OCI-LY3 (cell line): ENCODE data around the gene DERA.

Experiments used
- H2AFZ ChIP-seq: fragments of 200-600, 300-600 bp; shearing (Covaris generic); 2 replicates; pipeline ENCODE4 v1.6.0; 2014; ENCODE audit warnings: antibody characterized with exemption, low read depth, low read length
- H3K27ac ChIP-seq: fragments of 200-600, 300-600 bp; sonication (generic); 2 replicates; pipeline ENCODE4 v1.5.1; 2014; ENCODE audit warnings: mild to moderate bottlenecking, low read length, moderate library complexity, mixed read lengths
- H3K27me3 ChIP-seq: fragments of 200-600, 300-600 bp; sonication (generic); 2 replicates; pipeline ENCODE4 v1.6.1; 2014; ENCODE audit warnings: low read depth, low read length, mixed read lengths
- H3K36me3 ChIP-seq: fragments of 200-600, 300-600 bp; sonication (generic); replicated peaks from 2 replicates; pipeline ENCODE3; 2014; ENCODE audit warnings: low read depth, low read length, mixed read lengths
- H3K4me1 ChIP-seq: fragments of 300-600, 200-600 bp; sonication (generic); 2 replicates; pipeline ENCODE4 v1.6.1; 2014; ENCODE audit warnings: low read length, mixed read lengths
- H3K4me2 ChIP-seq: fragments of 200-600, 300-600 bp; sonication (generic); 2 replicates; pipeline ENCODE4 v1.6.1; 2014; ENCODE audit warnings: low read length, mixed read lengths
- H3K4me3 ChIP-seq: fragments of 300-600, 200-600 bp; sonication (generic); 2 replicates; pipeline ENCODE4 v1.5.1; 2014; ENCODE audit warnings: antibody characterized with exemption, mild to moderate bottlenecking, low read length, moderate library complexity
- H3K79me2 ChIP-seq: fragments of 300-600, 200-600 bp; shearing (Covaris generic); 2 replicates; pipeline ENCODE4 v1.6.1; 2014; ENCODE audit warnings: mild to moderate bottlenecking, low read length, mixed read lengths
- H3K9ac ChIP-seq: fragments of 300-600, 200-600 bp; shearing (Covaris generic); 2 replicates; pipeline ENCODE4 v1.6.0; 2014; ENCODE audit warnings: mild to moderate bottlenecking, low read length, moderate library complexity
- H3K9me3 ChIP-seq: fragments of 200-600, 300-600 bp; shearing (Covaris generic); 2 replicates; pipeline ENCODE4 v1.6.1; 2014; ENCODE audit warnings: low read length, mixed read lengths; ENCODE audit not compliant: insufficient read depth
- H4K20me1 ChIP-seq: fragments of 200-600, 300-600 bp; sonication (generic); 2 replicates; pipeline ENCODE4 v1.6.1; 2016; ENCODE audit warnings: low read length, mixed read lengths; ENCODE audit not compliant: insufficient read depth
- CTCF ChIP-seq: fragments of 200-600, 300-600 bp; sonication (generic); IDR thresholded peaks from 2 replicates; pipeline ENCODE4 v1.5.1; 2014; ENCODE audit warnings: antibody characterized with exemption, low read length, low read depth
- EZH2phosphoT487 ChIP-seq: fragments of 200-600 bp; shearing (Covaris generic); IDR thresholded peaks from 2 replicates; pipeline ENCODE4 v1.6.1; 2018; ENCODE audit warnings: antibody characterized with exemption, mixed run types, low read depth

Gene DERA

GRCh38 chr12:16063726-16064125, 152.6 kb downstream of the DERA start:
- H3K9ac ChIP-seq = no peak overlapping the region
- TF ChIP-seq EZH2phosphoT487 (no peak), CTCF (no peak)

GRCh38 chr12:16070113-16070512, 159.0 kb downstream of the DERA start:
- H3K27me3 ChIP-seq = peaks cover 4% of the 10 kb centered on the region; the same call in 1 of the 2 replicates
- H3K79me2 ChIP-seq = no peaks in the 10 kb centered on the region
- H3K36me3 ChIP-seq = no peaks in the 10 kb centered on the region
- H3K27ac ChIP-seq = no peak overlapping the region
- no peak overlapping the region for H2AFZ ChIP-seq
- no peaks in the 10 kb centered on the region for H3K4me1 ChIP-seq
- no peak overlapping the region for H3K9ac ChIP-seq
- no peaks in the 10 kb centered on the region for H4K20me1 ChIP-seq
- TF ChIP-seq CTCF = no peak
- TF ChIP-seq EZH2phosphoT487 = no peak
- H3K9me3 ChIP-seq = no peaks in the 10 kb centered on the region
- no peak overlapping the region for H3K4me3 ChIP-seq
- H3K4me2 ChIP-seq = no peak overlapping the region

More at GRCh38 chr12:16063726-16064125, 152.6 kb downstream of the DERA start:
- no peaks in the 10 kb centered on the region for H3K9me3 ChIP-seq
- H3K79me2 ChIP-seq = no peaks in the 10 kb centered on the region
- H3K27ac ChIP-seq = no peak overlapping the region
- no peak overlapping the region for H3K4me3 ChIP-seq
- H3K36me3 ChIP-seq = no peaks in the 10 kb centered on the region
- H3K4me1 ChIP-seq = no peaks in the 10 kb centered on the region
- H3K27me3 ChIP-seq = peaks cover 4% of the 10 kb centered on the region; the same call in 1 of the 2 replicates
- H2AFZ ChIP-seq = no peak overlapping the region
- no peak overlapping the region for H3K4me2 ChIP-seq
- no peaks in the 10 kb centered on the region for H4K20me1 ChIP-seq

DNA sequence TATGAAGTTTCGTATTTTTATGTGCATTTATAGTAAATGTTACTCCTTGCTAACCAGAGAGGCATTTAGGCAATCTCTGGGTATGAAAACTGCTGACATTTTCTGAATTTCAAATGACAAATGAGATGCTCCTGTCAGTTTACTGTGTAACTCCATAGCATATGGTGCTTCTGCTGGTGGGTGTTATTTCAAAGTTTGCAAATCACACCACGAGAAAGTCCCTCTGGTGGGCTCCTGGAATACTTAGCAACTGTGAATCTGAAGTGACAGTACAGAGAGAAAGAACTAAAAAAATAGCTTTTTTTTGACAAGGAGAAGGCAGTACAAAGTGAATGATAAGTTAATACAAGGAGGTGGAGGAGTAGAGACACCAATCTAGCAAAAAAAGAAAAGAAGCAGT, 161.5 kb downstream of the DERA start:
- Histone ChIP-seq H2AFZ (no peak overlapping the region), H3K9ac (no peak overlapping the region), H3K27me3 (peaks cover 4% of the 10 kb centered on the region; the same call in 1 of the 2 replicates), H3K27ac (no peak overlapping the region), H3K4me3 (no peak overlapping the region), H3K9me3 (no peaks in the 10 kb centered on the region), H3K36me3 (no peaks in the 10 kb centered on the region), H3K4me1 (peaks cover 3% of the 10 kb centered on the region; the same call in 1 of the 2 replicates), H4K20me1 (no peaks in the 10 kb centered on the region), H3K4me2 (no peak overlapping the region), H3K79me2 (no peaks in the 10 kb centered on the region)
- TF ChIP-seq CTCF = no peak
- no peak for TF ChIP-seq EZH2phosphoT487

DNA sequence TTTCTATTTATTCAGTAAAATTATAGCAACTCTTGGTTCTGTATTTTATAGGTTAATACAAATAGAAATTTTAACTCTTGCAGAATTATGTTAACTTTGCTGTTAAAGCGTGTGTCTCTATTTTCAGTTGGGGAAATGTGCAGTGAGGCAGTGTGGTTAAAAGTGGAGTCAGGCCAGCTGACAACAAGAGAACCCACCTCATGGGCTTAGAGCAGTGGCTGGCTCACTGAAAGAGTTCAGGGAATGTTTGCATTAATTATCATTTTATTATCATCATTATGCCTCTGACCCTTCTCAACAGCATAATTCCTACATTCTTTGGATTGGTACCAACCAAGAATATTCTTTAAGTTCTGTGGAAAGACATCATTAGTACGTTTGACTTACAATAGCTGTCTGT, 163.8 kb downstream of the DERA start:
- no peak overlapping the region for H3K9ac ChIP-seq
- H3K79me2 ChIP-seq = no peaks in the 10 kb centered on the region
- no peak overlapping the region for H2AFZ ChIP-seq
- H3K9me3 ChIP-seq = no peaks in the 10 kb centered on the region
- H4K20me1 ChIP-seq = no peaks in the 10 kb centered on the region
- no peak overlapping the region for H3K4me3 ChIP-seq
- H3K4me2 ChIP-seq = no peak overlapping the region
- H3K27ac ChIP-seq = no peak overlapping the region
- H3K27me3 ChIP-seq = no peaks in the 10 kb centered on the region
- TF ChIP-seq CTCF = no peak
- TF ChIP-seq EZH2phosphoT487 = no peak
- H3K36me3 ChIP-seq = no peaks in the 10 kb centered on the region
- H3K4me1 ChIP-seq = peaks cover 3% of the 10 kb centered on the region; the same call in 1 of the 2 replicates
